OCI-LY7 (cell line): ENCODE measurements around the gene NOD2. TPM values are rescaled to one million over a fixed set of nuclear protein-coding genes. Genes with fewer than 3 reads are reported as not detected.

Experiments
- BruUV-seq: library from RNA; stranded (reverse); fragments of 400-500 nt; replicated peaks from 2 replicates; lab custom pipeline; 2021; lab: Mats Ljungman, UMichigan
- CTCF ChIA-PET: fragments of 300-600 bp; sonication (Branson Sonifier 250); formaldehyde crosslinking; loops from one replicate; lab custom pipeline; 2022; ENCODE audit warnings: antibody characterized with exemption; ENCODE audit not compliant: unreplicated experiment; lab: Charles Lee
- POLR2A ChIA-PET: fragments of 300-600 bp; sonication (Branson Sonifier 250); formaldehyde crosslinking; loops from one replicate; lab custom pipeline; 2022; ENCODE audit warnings: antibody characterized with exemption; lab: Charles Lee
- DNase-seq: peaks from one replicate; pipeline ENCODE4 v3.0.0-alpha.2; 2015; ENCODE audit warnings: low spot score
- H2AFZ ChIP-seq: fragments of 200-600 bp; sonication (generic), shearing (Covaris generic); 2 replicates; pipeline ENCODE4 v1.6.1; 2014; ENCODE audit warnings: mild to moderate bottlenecking, antibody characterized with exemption, low read length, moderate library complexity
- H3K27ac ChIP-seq: fragments of 200-600 bp; sonication (generic); 2 replicates; pipeline ENCODE4 v1.5.1; 2014; ENCODE audit warnings: mixed run types, low read depth, mild to moderate bottlenecking, moderate library complexity, low read length, inconsistent platforms; ENCODE audit not compliant: poor library complexity, severe bottlenecking
- H3K36me3 ChIP-seq: fragments of 200-600 bp; sonication (generic); 2 replicates; pipeline ENCODE4 v1.6.1; 2014; ENCODE audit warnings: mild to moderate bottlenecking, antibody characterized with exemption, low read length, moderate library complexity, mixed read lengths; ENCODE audit not compliant: insufficient read depth
- H3K4me1 ChIP-seq: fragments of 200-600 bp; sonication (generic); 2 replicates; pipeline ENCODE4 v1.5.1; 2014; ENCODE audit warnings: mild to moderate bottlenecking, low read length; ENCODE audit not compliant: insufficient read depth, poor library complexity, severe bottlenecking
- H3K4me2 ChIP-seq: fragments of 200-600 bp; sonication (generic); 2 replicates; pipeline ENCODE4 v1.6.1; 2014; ENCODE audit warnings: mild to moderate bottlenecking, low read length
- H3K4me3 ChIP-seq: fragments of 200-600 bp; sonication (generic); 2 replicates; pipeline ENCODE4 v1.5.1; 2014; ENCODE audit warnings: mild to moderate bottlenecking, low read depth, low read length; ENCODE audit not compliant: poor library complexity, severe bottlenecking
- H3K79me2 ChIP-seq: fragments of 200-600 bp; sonication (generic); 2 replicates; pipeline ENCODE4 v1.6.1; 2016; ENCODE audit warnings: low read depth, mild to moderate bottlenecking, low read length, moderate library complexity, mixed read lengths; ENCODE audit not compliant: insufficient read depth
- H3K9me2 ChIP-seq: fragments of 200-600 bp; sonication (generic); 2 replicates; pipeline ENCODE4 v1.6.1; 2016; ENCODE audit warnings: mild to moderate bottlenecking, low read length, mixed read lengths; ENCODE audit not compliant: insufficient read depth
- H3K9me3 ChIP-seq: fragments of 200-600 bp; sonication (generic); 2 replicates; pipeline ENCODE4 v1.6.1; 2014; ENCODE audit warnings: mild to moderate bottlenecking, mixed run types, low read length, mixed read lengths
- H4K20me1 ChIP-seq: fragments of 200-600 bp; sonication (generic); 2 replicates; pipeline ENCODE4 v1.6.1; 2014; ENCODE audit warnings: mild to moderate bottlenecking, antibody characterized with exemption, low read length, moderate library complexity, mixed read lengths; ENCODE audit not compliant: insufficient read depth
- EZH2phosphoT487 ChIP-seq: fragments of 200-600 bp; sonication (generic); IDR thresholded peaks from 2 replicates; pipeline ENCODE4 v1.6.1; 2018; ENCODE audit warnings: low read depth, borderline replicate concordance, mild to moderate bottlenecking, mixed run types, antibody characterized with exemption, low read length, moderate library complexity, mixed read lengths
- intact Hi-C: fragments of 100-400 bp; cut with micrococcal nuclease; formaldehyde crosslinking; loops from one replicate; pipeline ENCODE4 v1.10.0; 2022; ENCODE audit not compliant: unreplicated experiment
- total RNA-seq, 2 experiments: library from RNA; depleted of rRNA in 1 of 2; stranded (reverse); fragments of >200 nt in 1 of 2; shearing (Covaris generic) in 1 of 2; gene quantifications; 2 replicates each; pipeline ENCODE4 v1.2.3, GENCODE V29; 2014 to 2022
- TF ChIP-seq, protein P1 (sequence below): fragments of 200-600 bp; sonication (generic); conservative IDR thresholded peaks from 2 replicates; pipeline ENCODE4 v1.5.1; 2014; ENCODE audit warnings: mild to moderate bottlenecking, antibody characterized with exemption, low read length, moderate library complexity, mixed read lengths

NOD2 gene
- total RNA-seq, 2 experiments from 2014 or later, result not detected

DNA sequence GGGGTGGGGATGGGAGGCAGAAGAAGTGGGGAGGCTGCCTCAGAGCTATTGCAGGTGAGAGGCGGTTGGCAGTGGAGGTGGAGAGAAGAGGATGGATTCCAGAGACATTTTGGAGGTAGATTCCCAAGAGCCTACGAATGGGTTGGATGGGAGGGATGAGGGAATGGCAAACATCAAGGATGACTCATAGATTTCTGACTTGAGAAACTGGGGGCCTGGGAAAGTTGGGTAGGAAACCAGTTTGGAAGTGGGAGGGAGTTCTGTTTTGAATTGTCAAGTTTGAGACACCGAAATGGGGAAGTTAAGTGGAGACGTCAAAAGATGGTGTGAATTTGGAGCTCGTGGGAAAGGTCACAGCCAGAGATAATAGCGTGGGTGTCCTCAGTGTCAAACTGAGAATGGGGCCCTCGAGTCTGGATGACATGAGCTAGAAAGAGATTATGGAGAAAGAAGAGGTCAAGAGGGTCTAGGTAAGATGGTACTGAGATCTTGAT is 42.3 kb downstream of the NOD2 start:
- H3K4me3 ChIP-seq, result no peak overlapping the region
- no peaks in the 10 kb centered on the region for H3K79me2 ChIP-seq
- H3K9me2 ChIP-seq, result no peaks in the 10 kb centered on the region
- TF ChIP-seq EZH2phosphoT487, result no peak
- TF ChIP-seq, protein P1, sequence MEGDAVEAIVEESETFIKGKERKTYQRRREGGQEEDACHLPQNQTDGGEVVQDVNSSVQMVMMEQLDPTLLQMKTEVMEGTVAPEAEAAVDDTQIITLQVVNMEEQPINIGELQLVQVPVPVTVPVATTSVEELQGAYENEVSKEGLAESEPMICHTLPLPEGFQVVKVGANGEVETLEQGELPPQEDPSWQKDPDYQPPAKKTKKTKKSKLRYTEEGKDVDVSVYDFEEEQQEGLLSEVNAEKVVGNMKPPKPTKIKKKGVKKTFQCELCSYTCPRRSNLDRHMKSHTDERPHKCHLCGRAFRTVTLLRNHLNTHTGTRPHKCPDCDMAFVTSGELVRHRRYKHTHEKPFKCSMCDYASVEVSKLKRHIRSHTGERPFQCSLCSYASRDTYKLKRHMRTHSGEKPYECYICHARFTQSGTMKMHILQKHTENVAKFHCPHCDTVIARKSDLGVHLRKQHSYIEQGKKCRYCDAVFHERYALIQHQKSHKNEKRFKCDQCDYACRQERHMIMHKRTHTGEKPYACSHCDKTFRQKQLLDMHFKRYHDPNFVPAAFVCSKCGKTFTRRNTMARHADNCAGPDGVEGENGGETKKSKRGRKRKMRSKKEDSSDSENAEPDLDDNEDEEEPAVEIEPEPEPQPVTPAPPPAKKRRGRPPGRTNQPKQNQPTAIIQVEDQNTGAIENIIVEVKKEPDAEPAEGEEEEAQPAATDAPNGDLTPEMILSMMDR, result no peak
- H3K4me1 ChIP-seq, result no peaks in the 10 kb centered on the region
- no peak overlapping the region for H2AFZ ChIP-seq
- intact Hi-C loops, result no loop called here
- BruUV-seq, result no TSS peak
- H3K9me3 ChIP-seq, result no peaks in the 10 kb centered on the region
- no peak overlapping the region for H3K27ac ChIP-seq
- H3K4me2 ChIP-seq, result no peak overlapping the region
- DNase-seq, result no peak
- H3K36me3 ChIP-seq, result no peaks in the 10 kb centered on the region
- ChIA-PET CTCF (no interaction called here), POLR2A (no interaction called here)
- no peaks in the 10 kb centered on the region for H4K20me1 ChIP-seq

DNA sequence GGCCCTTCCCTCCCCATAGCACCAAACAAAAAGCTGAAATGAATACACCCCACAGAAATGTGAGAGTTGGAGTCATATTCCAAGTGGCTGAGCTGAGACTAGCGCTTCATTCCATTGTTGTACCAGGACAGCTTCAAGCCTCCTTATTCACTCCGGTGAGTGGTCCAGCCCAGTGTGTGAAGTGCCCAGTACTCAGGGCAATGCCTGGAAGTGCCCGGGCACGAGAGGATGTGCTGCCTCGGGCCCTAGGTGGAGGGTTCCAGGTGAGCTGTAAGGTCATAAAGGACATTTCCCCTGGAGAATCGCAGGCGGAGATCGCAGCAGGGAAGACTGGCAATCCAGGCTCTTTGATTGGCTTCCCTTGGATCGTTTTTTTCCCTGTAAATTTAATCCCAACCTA is 43.0 kb downstream of the NOD2 start:
- intact Hi-C loops, result no loop called here
- Histone ChIP-seq H2AFZ (no peak overlapping the region), H3K4me3 (no peak overlapping the region), H4K20me1 (no peaks in the 10 kb centered on the region), H3K27ac (no peak overlapping the region), H3K36me3 (no peaks in the 10 kb centered on the region), H3K4me2 (no peak overlapping the region), H3K9me2 (no peaks in the 10 kb centered on the region), H3K4me1 (peaks cover 6% of the 10 kb centered on the region), H3K79me2 (no peaks in the 10 kb centered on the region), H3K9me3 (no peaks in the 10 kb centered on the region)
- POLR2A ChIA-PET, result no interaction called here
- CTCF ChIA-PET, result no interaction called here
- DNase-seq, result no peak
- no TSS peak for BruUV-seq
- TF ChIP-seq, protein P1, result no peak
- TF ChIP-seq EZH2phosphoT487, result no peak

DNA sequence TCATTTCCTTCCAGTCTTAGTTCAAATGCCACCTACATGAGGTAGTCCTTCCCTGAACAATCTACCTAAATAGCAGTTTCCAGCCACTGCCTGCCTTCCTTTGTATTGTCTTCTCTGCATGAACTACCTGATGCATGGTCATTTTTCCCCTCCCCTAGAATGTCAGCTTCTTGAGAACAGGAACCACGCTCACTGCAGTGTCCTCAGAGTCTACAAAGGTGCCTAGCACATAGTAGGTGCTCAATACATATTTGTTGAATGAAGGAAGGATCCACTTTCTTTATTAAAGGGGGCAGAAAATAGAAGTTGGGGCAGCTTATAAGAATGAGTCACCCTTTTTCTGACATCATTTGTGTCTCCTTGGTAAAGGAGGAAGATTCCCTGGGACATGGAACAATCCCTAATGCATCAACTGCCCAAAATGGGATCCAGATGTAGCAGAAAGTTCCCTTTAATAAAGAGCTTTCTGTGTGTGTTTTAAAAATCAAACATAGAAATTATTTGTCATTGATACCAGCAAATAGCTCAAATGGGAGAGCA is 44.1 kb downstream of the NOD2 start:
- Histone ChIP-seq H3K79me2 (no peaks in the 10 kb centered on the region), H3K27ac (no peak overlapping the region), H2AFZ (no peak overlapping the region), H4K20me1 (no peaks in the 10 kb centered on the region), H3K4me2 (no peak overlapping the region), H3K9me3 (no peaks in the 10 kb centered on the region), H3K36me3 (no peaks in the 10 kb centered on the region), H3K9me2 (no peaks in the 10 kb centered on the region), H3K4me1 (peaks cover 6% of the 10 kb centered on the region), H3K4me3 (no peak overlapping the region)
- BruUV-seq, result no TSS peak
- TF ChIP-seq EZH2phosphoT487, result no peak
- TF ChIP-seq, protein P1, result no peak
- ChIA-PET CTCF (interaction anchor here (0.6 kb wide), 1 partner anchor 190 kb away, joined by 5 read pairs; no protein-coding TSS in a partner anchor), POLR2A (interaction anchor here (0.6 kb wide), 1 partner anchor 323 kb away, joined by 5 read pairs; no protein-coding TSS in a partner anchor)
- intact Hi-C loops, result no loop called here
- DNase-seq, result no peak
